Measurements from ENCODE around the gene ERCC3.

DNA sequence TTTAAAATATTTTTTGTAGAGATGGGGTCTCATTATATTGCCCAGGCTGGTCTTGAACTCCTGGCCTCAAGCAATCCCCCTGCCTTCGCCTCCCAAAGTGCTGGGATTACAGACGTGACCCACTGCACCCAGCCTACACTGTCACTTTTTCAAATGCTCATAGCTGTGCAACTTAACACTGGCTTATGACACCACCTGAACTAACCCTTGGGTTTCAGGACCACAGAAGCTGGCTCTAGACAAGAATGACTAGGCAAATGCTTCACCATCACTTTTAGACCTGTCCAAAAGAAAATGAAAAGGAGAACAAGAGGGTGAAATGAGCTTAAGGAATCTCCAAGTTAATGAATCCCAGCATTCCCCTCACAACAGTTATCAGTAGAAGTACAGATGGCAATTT lies 13.3 kb downstream of the ERCC3 start:
- TF ChIP-seq CTCF (conservative IDR thresholded peaks at IDR 0.05) (no peak), ZFX (IDR thresholded peaks at IDR 0.05) (no peak)
